Mesodermal cell (in vitro differentiated cells): ENCODE measurements around the gene PRAMEF27. TPM values are rescaled to one million over a fixed set of nuclear protein-coding genes. Genes with fewer than 3 reads are reported as not detected.
"Not testable (repeated sequence)": the region's sequence is repeated elsewhere in the genome, so short reads cannot be mapped to it uniquely, and the experiment has no call there.

ENCODE experiments used
- H3K27ac ChIP-seq: 2 replicates; pipeline ENCODE4 v1.7.0; 2013; ENCODE audit warnings: mild to moderate bottlenecking, low read depth, low read length, moderate library complexity; ENCODE audit not compliant: severe bottlenecking
- H3K36me3 ChIP-seq: 2 replicates; pipeline ENCODE4 v1.7.1; 2013; ENCODE audit warnings: mild to moderate bottlenecking, low read length, moderate library complexity; ENCODE audit not compliant: control insufficient read depth, insufficient read depth
- H3K4me1 ChIP-seq: one replicate; pipeline ENCODE4 v1.7.1; 2013; ENCODE audit warnings: mild to moderate bottlenecking, low read length; ENCODE audit not compliant: insufficient read depth, control insufficient read depth, poor library complexity, severe bottlenecking
- H3K4me3 ChIP-seq: 2 replicates; pipeline ENCODE4 v1.7.0; 2013; ENCODE audit warnings: low read length, control low read depth, mild to moderate bottlenecking; ENCODE audit not compliant: insufficient read depth, poor library complexity, severe bottlenecking; ENCODE audit errors: extremely low read depth
- H3K9me3 ChIP-seq: 2 replicates; pipeline ENCODE4 v1.7.1; 2013; ENCODE audit warnings: mild to moderate bottlenecking, low read length, moderate library complexity; ENCODE audit not compliant: control insufficient read depth
- WGBS, 2 experiments: methylation state at CpG; one replicate each; pipeline ENCODE4 v1.1.5; 2013; ENCODE audit warnings: missing lambda C conversion rate in 2 of 2; ENCODE audit not compliant: insufficient coverage in 2 of 2; 5-methylcytosine and 5-hydroxymethylcytosine counted together
- polyA plus RNA-seq, 2 experiments: library from polyadenylated mRNA; stranded (reverse); fragments of 50-300 nt; gene quantifications; one replicate each; pipeline ENCODE4 v1.2.3, GENCODE V29; 2013

Gene PRAMEF27
- polyA plus RNA-seq (2013, experiment 1 of 2), result not detected
- not detected for polyA plus RNA-seq (2013, experiment 2 of 2)

DNA sequence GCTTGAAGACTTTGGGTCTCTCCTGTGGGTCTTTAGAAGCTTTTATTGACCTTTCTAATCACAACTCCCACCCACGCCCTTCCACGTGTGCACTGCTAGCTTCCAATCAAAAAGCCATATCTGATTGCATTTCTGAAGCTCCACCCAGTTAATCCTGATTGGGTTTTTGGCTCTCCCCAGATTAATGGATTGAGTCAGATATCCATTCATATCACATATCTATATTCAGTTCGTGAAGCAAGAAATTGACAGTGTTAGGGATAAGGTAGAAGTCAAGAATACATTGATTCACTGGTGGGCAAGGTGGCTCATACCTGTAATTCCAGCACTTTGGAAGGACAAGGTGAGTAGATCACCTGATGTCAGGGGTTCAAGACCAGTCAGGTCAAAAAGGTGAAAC is at the start of gene PRAMEF27:
TSS of gene PRAMEF27 (minus strand) at position 101 of the 400 bp plus-strand sequence. CDS start 2,916 bp downstream, outside the sequence.
- H3K4me3 ChIP-seq, H3K9me3 ChIP-seq, H3K27ac ChIP-seq, H3K4me1 ChIP-seq, H3K36me3 ChIP-seq: not testable (repeated sequence)
- WGBS, 2 experiments, result no CpG with 5 or more reads among the region's 3 CpGs

DNA sequence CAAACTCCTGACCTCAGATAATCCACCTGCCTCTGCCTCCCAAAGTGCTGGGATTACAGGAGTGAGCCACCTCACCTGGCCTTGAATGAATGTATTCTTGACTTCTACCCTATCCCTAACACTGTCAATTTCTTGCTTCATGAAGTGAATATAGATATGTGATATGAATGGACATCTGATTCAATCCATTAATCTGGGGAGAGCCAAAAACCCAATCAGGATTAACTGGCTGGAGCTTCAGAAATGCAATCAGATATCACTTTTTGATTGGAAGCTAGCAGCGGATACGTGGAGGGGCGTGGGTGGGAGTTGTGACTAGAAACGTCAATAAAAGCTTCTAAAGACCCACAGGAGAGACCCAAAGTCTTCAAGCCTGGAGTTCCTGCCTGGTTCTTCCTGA is 14.1 kb upstream of the PRAMEF27 start, which contains the start of gene PRAMEF25:
TSS of gene PRAMEF25 (plus strand) at position 301 of the 400 bp plus-strand sequence. CDS start 2,920 bp downstream, outside the sequence.
- no CpG with 5 or more reads among the region's 4 CpGs for WGBS, 2 experiments
- H3K36me3 ChIP-seq, H3K27ac ChIP-seq, H3K4me1 ChIP-seq, H3K4me3 ChIP-seq, H3K9me3 ChIP-seq: not testable (repeated sequence)

DNA sequence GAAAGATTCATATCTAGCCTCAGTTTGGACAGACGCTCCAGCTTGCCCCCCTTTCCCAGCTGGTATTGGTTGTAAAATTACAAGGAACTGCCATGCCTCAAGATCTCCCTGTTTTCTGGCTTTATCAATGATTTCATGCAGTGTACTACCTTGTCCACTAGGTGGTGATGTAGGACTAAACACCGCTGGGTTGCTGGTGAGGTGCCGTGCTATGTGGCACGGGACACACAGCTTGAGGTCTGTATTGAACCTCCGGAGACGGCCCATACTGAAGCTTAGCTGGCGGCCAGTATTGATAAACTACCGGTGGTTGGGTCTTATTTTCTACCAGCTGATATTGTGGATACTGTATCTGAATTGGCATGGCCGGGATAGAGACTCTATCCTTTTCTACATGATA is 36.5 kb downstream of the PRAMEF27 start:
- not testable (repeated sequence) for H3K4me1 ChIP-seq, H3K36me3 ChIP-seq, H3K4me3 ChIP-seq, H3K27ac ChIP-seq, H3K9me3 ChIP-seq
- no CpG with 5 or more reads among the region's 9 CpGs for WGBS, 2 experiments

DNA sequence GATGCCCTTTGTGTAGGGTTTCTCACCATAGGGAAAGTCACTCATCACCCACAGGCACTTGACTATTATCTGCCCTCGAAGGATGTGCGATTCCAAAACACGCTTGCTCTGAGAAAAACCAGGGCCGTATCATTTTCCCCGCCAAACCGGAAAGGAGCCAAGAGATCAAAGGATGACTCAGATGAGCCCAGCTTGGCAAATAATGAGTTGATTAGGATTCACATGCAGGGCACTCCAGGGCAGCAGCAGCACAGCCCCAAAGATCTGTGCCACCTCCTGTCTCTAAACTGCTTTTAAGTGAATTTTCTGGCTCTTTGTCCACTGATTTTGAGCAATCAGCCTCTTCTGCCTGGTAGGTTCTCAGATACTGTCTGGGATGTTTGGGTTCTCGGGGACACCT is 44.4 kb downstream of the PRAMEF27 start:
- H3K4me3 ChIP-seq, H3K36me3 ChIP-seq, H3K27ac ChIP-seq, H3K9me3 ChIP-seq, H3K4me1 ChIP-seq: not testable (repeated sequence)
- no CpG with 5 or more reads among the region's 7 CpGs for WGBS, 2 experiments

DNA sequence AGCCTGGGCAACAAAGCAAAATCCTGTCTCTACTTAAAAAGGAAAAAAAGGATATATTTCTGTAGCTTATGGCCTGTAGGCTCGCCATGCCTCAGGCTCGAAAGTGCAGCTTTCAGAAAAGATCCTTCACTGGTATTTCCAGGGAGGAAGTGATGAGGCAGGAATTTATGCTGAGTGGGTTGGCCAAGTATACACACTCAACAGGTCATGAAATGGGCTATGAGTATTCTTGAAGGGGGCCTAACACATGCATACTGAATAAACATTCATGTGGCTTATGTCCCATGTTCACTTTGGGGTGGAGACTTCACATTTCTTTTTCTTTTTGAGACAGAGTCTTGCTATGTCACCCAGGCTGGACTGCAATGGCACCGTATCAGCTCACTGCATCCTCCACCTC is 47.0 kb downstream of the PRAMEF27 start:
- H3K4me3 ChIP-seq, H3K36me3 ChIP-seq, H3K9me3 ChIP-seq, H3K4me1 ChIP-seq, H3K27ac ChIP-seq: not testable (repeated sequence)
- WGBS, 2 experiments, result no CpG with 5 or more reads among the region's 3 CpGs

DNA sequence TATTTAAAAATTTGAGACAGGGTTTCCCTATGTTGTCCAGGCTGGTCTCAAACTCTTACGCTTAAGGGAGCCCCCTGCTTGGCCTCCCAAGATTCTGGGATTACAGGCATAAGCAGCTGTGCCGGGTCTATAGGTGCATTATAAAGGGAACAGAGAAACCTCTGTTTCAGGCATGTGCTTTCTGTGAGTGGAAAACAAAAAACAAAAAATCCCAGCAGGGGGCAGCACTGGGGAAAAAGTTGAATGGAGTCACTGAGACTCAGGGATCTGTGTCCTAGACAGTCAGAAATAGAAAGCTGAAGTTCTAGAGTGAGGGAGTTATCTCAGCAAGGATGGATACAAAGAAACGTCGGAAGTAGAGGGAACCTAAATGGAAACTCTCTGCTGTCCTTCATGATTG is 50.6 kb downstream of the PRAMEF27 start:
- H3K36me3 ChIP-seq, H3K4me3 ChIP-seq, H3K27ac ChIP-seq, H3K4me1 ChIP-seq, H3K9me3 ChIP-seq: not testable (repeated sequence)
- no CpG with 5 or more reads among the region's 4 CpGs for WGBS, 2 experiments
